Bronchial epithelial cell (primary cell): ENCODE measurements around the gene EEA1. TPM values are rescaled to one million over a fixed set of nuclear protein-coding genes. Genes with fewer than 3 reads are reported as not detected.
A peak's percentile ranks its signal among the peaks of the same experiment; 100 is the strongest.
"Not testable (repeated sequence)": the region's sequence is repeated elsewhere in the genome, so short reads cannot be mapped to it uniquely, and the experiment has no call there.

Experiments used
- DNase-seq: peaks from one replicate; pipeline ENCODE4 v3.0.0-alpha.2; 2010; ENCODE audit warnings: low read depth
- FAIRE-seq: peaks from 2 replicates; lab custom pipeline; 2011; peaks lifted over from hg19 to GRCh38; lab: Jason Lieb, UNC
- H3K27me3 ChIP-seq: 2 replicates; pipeline ENCODE4 v1.5.1; 2011; ENCODE audit warnings: low read length; ENCODE audit not compliant: control insufficient read depth, insufficient read depth
- H3K36me3 ChIP-seq: 2 replicates; pipeline ENCODE4 v1.5.1; 2011; ENCODE audit warnings: low read length; ENCODE audit not compliant: control insufficient read depth, insufficient read depth
- H3K4me3 ChIP-seq: 2 replicates; pipeline ENCODE4 v1.5.1; 2011; ENCODE audit warnings: mild to moderate bottlenecking, low read depth, low read length, control low read depth
- CTCF ChIP-seq: IDR thresholded peaks from 2 replicates; pipeline ENCODE4 v1.5.1; 2011; ENCODE audit warnings: mild to moderate bottlenecking, moderate library complexity, low read length, control low read depth, inconsistent platforms; ENCODE audit not compliant: insufficient read depth, severe bottlenecking
- total RNA-seq: library from RNA; depleted of rRNA; stranded (reverse); fragments of >200 nt; gene quantifications from 2 replicates; pipeline ENCODE4 v1.2.1, GENCODE V29; 2014

EEA1 gene
- total RNA-seq, 1 donor from 2014 or later: 8.4 TPM

- Histone ChIP-seq H3K27me3 (no peaks in the 10 kb centered on the region), H3K4me3 (no peak overlapping the region), H3K36me3 (no peaks in the 10 kb centered on the region)
- FAIRE-seq: no peak
- TF ChIP-seq CTCF: no peak
- DNase-seq: no peak
These were observed 171.4 kb downstream of the EEA1 start for GRCh38 chr12:92757597-92758121.

- H3K27me3 ChIP-seq: no peaks in the 10 kb centered on the region
- DNase-seq (no peak), FAIRE-seq (no peak)
- no peak for TF ChIP-seq CTCF
- no peak overlapping the region for H3K4me3 ChIP-seq
- no peaks in the 10 kb centered on the region for H3K36me3 ChIP-seq
These were observed 172.0 kb downstream of the EEA1 start for GRCh38 chr12:92756898-92757596.

- Histone ChIP-seq H3K36me3 (no peaks in the 10 kb centered on the region), H3K4me3 (no peak overlapping the region), H3K27me3 (no peaks in the 10 kb centered on the region)
- TF ChIP-seq CTCF: no peak
- FAIRE-seq (no peak), DNase-seq (peak; percentile 17)
These were observed 174.9 kb downstream of the EEA1 start for GRCh38 chr12:92753976-92754885.

- not testable (repeated sequence) for FAIRE-seq, H3K4me3 ChIP-seq, H3K36me3 ChIP-seq, DNase-seq, H3K27me3 ChIP-seq
These were observed 179.4 kb downstream of the EEA1 start for GRCh38 chr12:92749691-92750090.

GRCh38 chr12:92747151-92747550 is 181.9 kb downstream of the EEA1 start:
- H3K36me3 ChIP-seq: no peaks in the 10 kb centered on the region

More at GRCh38 chr12:92747151-92747550, 181.9 kb downstream of the EEA1 start:
- no peak for FAIRE-seq
- DNase-seq: peak; percentile 67
- no peak for TF ChIP-seq CTCF
- no peak overlapping the region for H3K4me3 ChIP-seq
- no peaks in the 10 kb centered on the region for H3K27me3 ChIP-seq
